GM18505 (cell line): ENCODE results near the gene CRIM1.

Experiments used
- ATAC-seq: cut with Tn5 transposase; IDR thresholded peaks from one replicate; pipeline ENCODE4 v1.9.1; 2021; ENCODE audit not compliant: unreplicated experiment
- POLR2A ChIP-seq: IDR thresholded peaks from 4 replicates; pipeline ENCODE4 v1.6.1; 2011; ENCODE audit warnings: borderline replicate concordance; ENCODE audit not compliant: insufficient read depth, insufficient read length; ENCODE audit errors: extremely low read depth

The CRIM1 gene

DNA sequence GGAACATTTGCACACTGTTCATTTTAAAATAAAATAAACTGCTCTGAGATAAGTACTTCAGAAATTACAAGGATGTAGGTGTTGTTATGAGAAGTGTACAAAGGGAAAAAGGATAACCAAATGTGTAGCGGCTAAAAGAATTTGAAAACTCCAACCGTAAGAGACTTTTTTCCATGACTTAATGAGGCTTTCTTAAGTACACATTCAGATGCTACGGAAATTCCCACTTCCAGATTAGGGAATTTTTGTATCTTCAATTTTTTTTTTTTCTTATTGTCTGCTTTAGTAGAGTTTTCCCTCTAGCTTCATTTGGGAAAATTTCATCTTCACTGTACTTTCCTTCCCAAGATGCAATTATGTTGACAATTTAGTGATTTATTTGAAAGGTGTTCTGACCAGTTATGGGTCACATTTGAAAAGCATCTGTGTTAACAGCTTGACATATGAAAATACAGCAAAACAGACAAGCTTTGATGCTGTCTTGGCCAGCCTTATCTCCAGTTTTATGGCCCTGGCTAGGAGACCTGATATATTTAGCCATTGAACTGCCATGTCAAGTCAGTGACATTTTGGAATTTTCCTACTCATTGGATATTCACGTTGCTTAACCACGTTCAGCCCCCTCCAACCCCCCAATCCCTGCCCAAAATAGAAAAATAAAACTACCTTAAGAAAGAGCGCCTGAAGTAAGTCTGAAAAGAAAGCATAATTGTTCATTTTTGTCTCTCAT, 136.8 kb downstream of the CRIM1 start:
- TF ChIP-seq POLR2A: no peak
- no peak for ATAC-seq

DNA sequence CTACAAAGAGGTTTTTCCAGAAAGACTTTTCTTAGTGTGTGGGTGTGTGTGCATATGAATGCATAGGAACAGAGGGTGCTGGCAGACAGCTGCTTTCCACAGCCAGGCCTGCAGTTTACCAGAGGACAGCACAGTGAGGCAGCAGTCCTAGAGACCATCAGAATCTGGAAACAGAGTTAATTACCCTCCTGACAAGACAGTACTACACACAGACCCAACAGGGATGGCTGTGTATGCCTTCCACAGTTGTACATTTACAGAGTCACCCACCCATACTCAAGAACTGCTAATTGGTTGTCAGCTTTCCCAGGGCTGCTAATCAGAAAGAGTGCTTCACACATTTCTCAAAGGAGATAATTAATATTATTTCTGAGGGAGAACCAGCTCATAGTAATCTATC, 137.7 kb downstream of the CRIM1 start:
- no peak for ATAC-seq

DNA sequence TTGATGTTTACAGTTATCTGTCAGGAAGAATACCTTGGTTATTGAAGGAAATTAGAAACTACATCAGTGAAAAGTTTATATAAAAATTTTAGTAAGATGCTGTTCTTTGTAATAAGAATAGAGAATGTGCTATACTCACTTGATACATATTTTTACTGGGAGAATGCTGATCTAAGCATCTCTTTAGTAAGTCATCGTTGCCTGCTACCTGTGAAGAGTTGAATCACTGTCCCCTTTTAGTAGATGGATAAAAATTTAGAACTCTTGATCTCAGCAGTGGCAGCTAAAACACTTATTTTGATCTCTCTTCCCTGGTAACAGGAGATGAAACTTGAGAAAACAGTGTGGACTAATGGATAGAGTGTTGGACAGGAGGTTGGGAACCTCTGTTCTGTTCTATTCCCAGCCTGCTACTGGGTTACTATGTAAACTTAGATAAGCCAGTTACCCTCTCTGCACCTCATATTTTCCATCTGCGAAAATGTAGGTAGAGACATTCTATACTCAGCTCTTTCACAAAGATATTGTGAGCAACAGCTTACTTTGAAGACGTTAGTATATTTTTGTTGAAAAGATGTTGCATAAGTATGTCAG, 142.1 kb downstream of the CRIM1 start:
- TF ChIP-seq POLR2A: no peak
- ATAC-seq: no peak

More for the DNA sequence above, 137.7 kb downstream of the CRIM1 start:
- no peak for TF ChIP-seq POLR2A

DNA sequence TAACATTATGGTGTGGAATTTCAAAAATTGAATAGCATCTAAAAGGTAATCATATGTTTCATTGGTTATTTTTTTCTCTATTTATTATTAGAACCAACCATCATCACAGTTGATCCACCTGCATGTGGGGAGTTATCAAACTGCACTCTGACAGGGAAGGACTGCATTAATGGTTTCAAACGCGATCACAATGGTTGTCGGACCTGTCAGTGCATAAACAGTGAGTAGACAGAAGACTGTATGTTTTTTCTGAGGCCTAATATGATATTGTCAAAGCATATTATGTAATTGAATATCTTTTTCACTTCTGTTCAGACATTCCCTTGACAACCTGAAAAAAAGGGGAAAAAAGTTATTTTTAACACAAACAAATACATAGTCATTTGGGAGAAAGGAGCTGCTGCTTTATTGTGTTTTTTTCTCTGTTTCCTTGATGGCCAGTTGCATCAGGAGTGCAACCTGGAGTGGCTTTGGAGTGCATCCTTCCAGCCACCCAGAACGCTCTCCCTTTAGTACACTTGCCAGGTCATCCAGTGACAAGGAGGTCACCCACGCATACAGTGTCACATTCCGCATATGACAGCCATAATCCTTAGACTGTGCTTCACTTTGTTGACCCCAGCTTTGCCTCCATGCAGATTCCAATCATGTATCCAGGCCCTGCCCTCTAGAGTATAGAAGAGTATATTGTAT, 143.7 kb downstream of the CRIM1 start:
- no peak for TF ChIP-seq POLR2A
- ATAC-seq: no peak

DNA sequence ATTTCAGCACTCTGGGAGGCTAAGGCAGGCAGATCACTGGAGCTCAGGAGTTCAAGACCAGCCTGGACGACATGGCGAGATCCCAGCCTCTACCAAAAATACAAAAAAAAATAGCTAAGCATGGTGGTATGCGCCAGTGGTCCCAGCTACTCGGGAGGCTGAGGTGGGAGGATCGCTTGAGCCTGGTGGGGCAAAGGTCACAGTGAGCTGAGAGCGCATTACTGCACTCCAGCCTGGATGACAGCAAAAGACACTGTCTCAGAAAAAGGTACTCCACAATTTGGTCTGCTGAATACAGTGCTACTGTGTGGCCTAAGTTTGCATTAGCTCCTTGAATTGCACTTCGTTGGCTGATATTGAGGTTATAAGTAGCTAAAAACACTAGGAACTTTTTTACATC, 144.5 kb downstream of the CRIM1 start:
- no peak for TF ChIP-seq POLR2A
- no peak for ATAC-seq

DNA sequence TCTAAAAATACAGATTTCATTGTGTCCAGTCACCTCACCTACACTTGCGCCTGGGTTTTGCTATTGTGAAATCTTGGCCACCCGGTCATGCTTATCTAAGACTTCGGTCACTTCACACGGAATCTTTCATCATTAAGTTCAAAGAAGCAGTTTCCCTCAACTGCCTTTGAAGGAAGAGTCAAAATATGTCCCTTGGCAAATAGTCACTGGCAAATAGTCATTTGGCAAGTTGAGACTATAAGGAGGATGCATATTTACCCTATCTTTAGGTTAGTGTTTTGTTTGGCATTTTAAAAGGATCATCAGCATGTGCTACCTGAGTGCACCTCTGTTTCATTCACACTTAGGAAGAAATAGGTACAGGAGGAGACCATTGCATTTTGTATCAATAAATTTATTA, 146.5 kb downstream of the CRIM1 start:
- TF ChIP-seq POLR2A: no peak
- ATAC-seq: no peak

DNA sequence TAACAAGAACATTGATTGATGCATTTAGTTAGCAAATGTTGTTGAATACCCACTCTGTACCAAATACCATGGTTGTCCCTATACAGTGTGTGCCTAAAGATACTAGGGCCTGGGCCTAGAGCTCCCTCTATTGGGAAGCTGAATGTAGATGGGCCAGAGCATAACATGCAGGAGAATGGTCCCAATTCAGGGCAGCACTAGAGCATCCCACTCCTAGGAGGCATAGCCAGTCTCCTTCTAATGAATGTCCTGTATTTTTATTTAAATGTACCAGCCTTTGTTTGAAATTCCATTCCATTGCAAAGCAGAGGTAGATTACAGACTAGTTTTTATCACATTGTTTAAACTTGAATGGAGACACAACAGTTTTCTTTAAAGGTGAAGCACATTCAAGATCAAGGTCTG, 151.8 kb downstream of the CRIM1 start:
- ATAC-seq: peak; percentile 91
- no peak for TF ChIP-seq POLR2A

DNA sequence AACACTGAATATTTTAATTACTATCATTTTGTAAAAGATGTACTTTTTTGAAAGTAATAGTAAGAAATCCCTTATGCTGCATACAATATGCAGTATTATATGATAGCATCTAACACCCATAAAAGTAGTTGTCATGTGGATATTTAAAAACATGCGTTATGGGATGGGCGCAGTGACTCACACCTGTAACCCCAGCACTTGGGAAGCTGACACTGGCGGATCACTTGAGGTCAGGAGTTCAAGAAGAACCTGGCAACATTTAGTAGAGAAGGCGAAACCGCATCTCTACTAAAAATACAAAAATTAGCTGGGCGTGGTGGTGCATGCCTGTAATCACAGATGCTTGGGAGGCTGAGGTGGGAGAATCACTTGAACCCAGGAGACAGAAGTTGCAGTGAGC, 153.5 kb downstream of the CRIM1 start:
- no peak for TF ChIP-seq POLR2A
- no peak for ATAC-seq

DNA sequence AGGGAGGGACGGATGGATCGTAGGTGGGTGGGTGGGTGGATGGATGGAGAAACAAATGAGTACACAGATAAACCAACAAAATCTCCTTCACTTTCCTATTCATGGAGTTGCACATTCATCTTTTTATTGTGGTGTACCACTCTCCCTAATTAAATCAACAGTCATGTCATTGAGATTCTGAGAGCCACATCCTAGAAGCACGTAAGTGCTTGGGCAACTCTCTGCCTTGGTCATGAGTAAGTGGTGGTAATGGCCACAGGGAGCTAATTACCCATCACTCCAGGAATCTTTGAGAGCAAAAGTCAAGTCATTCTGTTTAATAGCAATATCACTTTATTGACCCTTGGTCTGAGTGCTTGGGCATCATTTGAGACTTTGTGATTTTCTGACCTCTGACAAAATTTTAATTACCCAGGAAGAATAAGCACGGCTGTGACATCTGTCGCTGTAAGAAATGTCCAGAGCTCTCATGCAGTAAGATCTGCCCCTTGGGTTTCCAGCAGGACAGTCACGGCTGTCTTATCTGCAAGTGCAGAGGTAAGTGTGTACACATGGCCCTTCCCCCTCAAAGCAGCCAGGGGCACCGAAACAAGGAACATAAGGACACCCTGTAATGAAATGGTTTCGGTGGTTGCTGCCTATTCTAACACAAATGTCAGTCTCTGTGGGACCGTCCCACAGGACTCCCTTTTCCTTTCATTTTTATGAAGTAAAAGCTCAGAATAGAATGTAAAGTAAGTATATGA, 156.5 kb downstream of the CRIM1 start:
- no peak for TF ChIP-seq POLR2A
- ATAC-seq: no peak

DNA sequence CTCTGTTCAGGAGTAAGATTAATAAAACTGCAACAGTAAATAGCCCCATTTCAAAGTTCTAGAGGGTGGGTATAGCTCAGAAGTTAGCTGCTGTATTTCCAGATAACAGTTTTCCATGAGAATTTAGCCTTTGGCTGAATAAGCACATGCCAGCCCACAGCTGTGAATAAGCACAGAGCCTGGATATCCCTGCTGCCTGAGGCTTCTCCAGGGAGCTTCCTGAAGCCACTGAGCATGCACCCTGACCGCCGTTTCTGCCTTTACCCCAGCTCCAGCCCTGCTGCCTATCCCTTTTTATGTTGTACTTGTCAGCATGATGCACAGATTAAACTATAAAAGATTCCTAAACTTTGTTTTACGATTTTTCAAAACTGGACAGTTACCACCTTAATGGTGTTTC, 157.1 kb downstream of the CRIM1 start:
- ATAC-seq: no peak
- no peak for TF ChIP-seq POLR2A

DNA sequence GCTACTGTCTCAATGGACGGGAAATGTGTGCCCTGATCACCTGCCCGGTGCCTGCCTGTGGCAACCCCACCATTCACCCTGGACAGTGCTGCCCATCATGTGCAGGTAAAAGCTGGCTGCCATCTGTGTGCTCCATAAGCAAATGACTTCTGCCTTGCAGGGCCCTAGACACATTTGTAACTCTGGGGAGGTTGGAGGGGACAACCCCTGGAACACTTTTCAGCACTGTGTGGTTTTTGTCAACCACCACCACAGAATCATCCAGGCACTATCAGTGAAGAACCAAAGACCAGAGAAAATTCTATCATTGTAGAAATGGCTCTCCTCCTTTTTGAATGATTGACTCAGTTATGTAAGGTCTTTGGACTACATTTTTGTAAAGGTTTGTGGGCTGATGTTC, 158.1 kb downstream of the CRIM1 start:
- no peak for ATAC-seq

DNA sequence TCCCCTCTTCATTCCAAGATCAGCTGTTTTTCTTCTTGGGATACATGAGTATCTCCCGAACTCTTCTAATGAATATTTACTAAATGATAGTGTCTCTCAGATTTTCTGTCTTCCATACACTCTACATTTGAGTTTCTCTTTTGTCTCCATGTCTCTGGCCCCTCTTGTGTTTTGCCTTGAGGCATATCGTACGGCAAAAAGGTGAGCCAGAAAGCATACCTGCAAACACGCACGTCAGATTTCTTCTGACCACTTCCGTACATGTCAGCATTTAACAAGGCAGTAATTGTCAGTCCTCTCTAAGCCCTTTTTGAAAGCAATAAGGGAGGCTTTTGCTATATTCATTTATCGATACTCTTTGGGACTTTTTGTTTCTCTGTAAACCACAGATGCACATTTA, 160.0 kb downstream of the CRIM1 start:
- no peak for ATAC-seq
- TF ChIP-seq POLR2A: no peak

More for the DNA sequence above, 158.1 kb downstream of the CRIM1 start:
- TF ChIP-seq POLR2A: no peak

DNA sequence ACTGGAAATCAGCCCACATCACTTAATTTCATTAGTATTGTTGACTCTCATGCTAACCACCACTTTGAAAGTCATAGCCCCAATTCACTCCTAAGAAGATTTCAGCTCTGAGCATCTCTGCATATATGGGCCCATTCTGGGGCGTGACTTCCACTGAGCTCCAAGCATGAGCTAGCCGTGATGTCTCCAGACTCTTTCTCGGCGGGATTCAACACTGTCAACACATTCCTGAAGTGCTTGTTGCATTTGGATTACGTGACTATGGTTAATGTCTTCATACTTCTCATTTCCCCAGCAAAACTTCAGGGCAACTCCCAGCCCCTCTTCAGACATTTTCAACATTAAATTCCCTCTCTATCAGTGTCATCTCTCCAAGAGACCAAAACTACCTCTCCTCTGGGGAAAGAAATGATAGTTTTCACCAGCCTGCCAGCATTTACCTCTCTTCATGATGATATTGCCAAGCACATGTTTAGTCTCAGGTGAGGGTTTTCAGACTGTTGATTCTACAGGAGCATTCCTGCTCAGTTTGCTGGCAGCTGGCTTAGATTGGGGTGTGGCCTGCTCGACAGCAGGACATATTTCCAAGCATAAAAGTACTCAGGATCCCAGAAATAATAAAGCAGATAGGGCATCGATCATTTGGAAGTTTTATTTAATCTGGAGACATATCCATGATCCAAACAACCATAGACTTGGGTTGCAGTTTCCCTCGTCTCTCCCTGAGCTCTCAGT, 160.7 kb downstream of the CRIM1 start:
- no peak for ATAC-seq
- TF ChIP-seq POLR2A: no peak
